OCI-LY1 (cell line): ENCODE results near the gene CFAP77.

ENCODE experiments used
- EZH2 ChIP-seq: fragments of 200-600 bp; sonication (generic), shearing (Covaris generic); IDR thresholded peaks from 2 replicates; pipeline ENCODE4 v1.8.0; 2017; ENCODE audit warnings: borderline replicate concordance, mixed run types, mild to moderate bottlenecking, antibody characterized with exemption, low read length, moderate library complexity, mixed read lengths
- TF ChIP-seq, protein P1 (sequence below): fragments of 200-600 bp; sonication (generic), shearing (Covaris generic); IDR thresholded peaks from 2 replicates; pipeline ENCODE4 v1.5.1; 2017; ENCODE audit warnings: mild to moderate bottlenecking, antibody characterized with exemption, low read length, moderate library complexity, mixed read lengths

DNA sequence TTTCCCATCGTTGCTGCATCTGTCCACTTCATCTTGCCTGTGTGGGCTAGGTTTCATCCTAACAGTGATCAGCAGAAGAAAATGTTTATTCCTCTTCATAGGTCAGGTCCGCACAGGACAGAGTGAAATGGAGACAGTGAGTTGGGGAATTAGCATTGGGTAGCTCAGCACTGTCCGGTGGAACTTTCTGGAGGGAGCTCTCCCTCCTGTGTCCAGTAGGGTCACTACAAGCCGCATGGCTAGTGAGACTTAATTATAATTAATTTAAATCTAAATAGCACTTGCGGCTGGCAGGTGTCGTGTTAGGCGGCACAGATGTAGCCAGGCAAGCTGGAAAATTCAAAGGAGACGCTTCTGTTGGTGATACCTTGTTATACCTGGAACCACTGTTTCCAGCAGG is 48.4 kb downstream of the CFAP77 start:
- TF ChIP-seq, protein P1, sequence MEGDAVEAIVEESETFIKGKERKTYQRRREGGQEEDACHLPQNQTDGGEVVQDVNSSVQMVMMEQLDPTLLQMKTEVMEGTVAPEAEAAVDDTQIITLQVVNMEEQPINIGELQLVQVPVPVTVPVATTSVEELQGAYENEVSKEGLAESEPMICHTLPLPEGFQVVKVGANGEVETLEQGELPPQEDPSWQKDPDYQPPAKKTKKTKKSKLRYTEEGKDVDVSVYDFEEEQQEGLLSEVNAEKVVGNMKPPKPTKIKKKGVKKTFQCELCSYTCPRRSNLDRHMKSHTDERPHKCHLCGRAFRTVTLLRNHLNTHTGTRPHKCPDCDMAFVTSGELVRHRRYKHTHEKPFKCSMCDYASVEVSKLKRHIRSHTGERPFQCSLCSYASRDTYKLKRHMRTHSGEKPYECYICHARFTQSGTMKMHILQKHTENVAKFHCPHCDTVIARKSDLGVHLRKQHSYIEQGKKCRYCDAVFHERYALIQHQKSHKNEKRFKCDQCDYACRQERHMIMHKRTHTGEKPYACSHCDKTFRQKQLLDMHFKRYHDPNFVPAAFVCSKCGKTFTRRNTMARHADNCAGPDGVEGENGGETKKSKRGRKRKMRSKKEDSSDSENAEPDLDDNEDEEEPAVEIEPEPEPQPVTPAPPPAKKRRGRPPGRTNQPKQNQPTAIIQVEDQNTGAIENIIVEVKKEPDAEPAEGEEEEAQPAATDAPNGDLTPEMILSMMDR: no peak
- TF ChIP-seq EZH2: no peak
